GM12865 (cell line): Measurements from ENCODE around the gene OR2AE1.

Experiments
- DNase-seq: peaks from one replicate; pipeline ENCODE4 v3.0.0; 2010; ENCODE audit warnings: low read depth
- H3K4me3 ChIP-seq: 2 replicates; pipeline ENCODE4 v1.5.1; 2011; ENCODE audit warnings: mild to moderate bottlenecking, low read depth, low read length, control low read depth
- CTCF ChIP-seq: IDR thresholded peaks from 2 replicates; pipeline ENCODE4 v1.5.1; 2011; ENCODE audit warnings: low read length, control low read depth, low read depth, inconsistent platforms; ENCODE audit not compliant: insufficient read depth; ENCODE audit errors: missing control alignments

Gene OR2AE1

GRCh38 chr7:99876933-99877332 is at the start of gene OR2AE1:
OR2AE1 (minus strand) TSS chr7:99877033; CDS start chr7:99877033, 0 bp downstream.
- no peak for TF ChIP-seq CTCF
- no peak within 1 kb of the TSS for H3K4me3 ChIP-seq
- DNase-seq, result no peak

GRCh38 chr7:99926321-99926720 is 49.5 kb upstream of the OR2AE1 start:
- no peak overlapping the region for H3K4me3 ChIP-seq
- no peak for TF ChIP-seq CTCF
- no peak for DNase-seq

- H3K4me3 ChIP-seq, result no peak overlapping the region
- no peak for TF ChIP-seq CTCF
- no peak for DNase-seq
Measured at GRCh38 chr7:99923200-99923599, 46.4 kb upstream of the OR2AE1 start.

GRCh38 chr7:99920149-99920548 is 43.3 kb upstream of the OR2AE1 start:
- peak overlapping the region; percentile 98 for H3K4me3 ChIP-seq
- no peak for TF ChIP-seq CTCF
- no peak for DNase-seq

- peak overlapping the region; percentile 98 for H3K4me3 ChIP-seq
- no peak for DNase-seq
- TF ChIP-seq CTCF, result no peak
Measured at GRCh38 chr7:99919814-99920112, 42.9 kb upstream of the OR2AE1 start.

GRCh38 chr7:99918959-99919813 is 42.4 kb upstream of the OR2AE1 start, which contains the start of gene TRIM4:
TRIM4 (minus strand) TSS chr7:99919530; CDS start chr7:99919401, 129 bp downstream.
- TF ChIP-seq CTCF, result peak; percentile 22
- H3K4me3 ChIP-seq, result peak within 1 kb of the TSS; percentile 98
- peak; percentile 97 for DNase-seq

- DNase-seq, result no peak
- H3K4me3 ChIP-seq, result no peak overlapping the region
- no peak for TF ChIP-seq CTCF
Measured at GRCh38 chr7:99910976-99911375, 34.1 kb upstream of the OR2AE1 start.
